ENCODE measurements around the gene MEA1. TPM values are rescaled to one million over a fixed set of nuclear protein-coding genes. Genes with fewer than 3 reads are reported as not detected.
A peak's percentile ranks its signal among the peaks of the same experiment; 100 is the strongest.

Gene MEA1
- 100 to 1,000 TPM in 4 of 6 donors, 10 to 100 TPM in 2; 91.3 to 172 (median 103) TPM for polyA plus RNA-seq (ENCODE audit: low read depth in 6 of 6)

DNA sequence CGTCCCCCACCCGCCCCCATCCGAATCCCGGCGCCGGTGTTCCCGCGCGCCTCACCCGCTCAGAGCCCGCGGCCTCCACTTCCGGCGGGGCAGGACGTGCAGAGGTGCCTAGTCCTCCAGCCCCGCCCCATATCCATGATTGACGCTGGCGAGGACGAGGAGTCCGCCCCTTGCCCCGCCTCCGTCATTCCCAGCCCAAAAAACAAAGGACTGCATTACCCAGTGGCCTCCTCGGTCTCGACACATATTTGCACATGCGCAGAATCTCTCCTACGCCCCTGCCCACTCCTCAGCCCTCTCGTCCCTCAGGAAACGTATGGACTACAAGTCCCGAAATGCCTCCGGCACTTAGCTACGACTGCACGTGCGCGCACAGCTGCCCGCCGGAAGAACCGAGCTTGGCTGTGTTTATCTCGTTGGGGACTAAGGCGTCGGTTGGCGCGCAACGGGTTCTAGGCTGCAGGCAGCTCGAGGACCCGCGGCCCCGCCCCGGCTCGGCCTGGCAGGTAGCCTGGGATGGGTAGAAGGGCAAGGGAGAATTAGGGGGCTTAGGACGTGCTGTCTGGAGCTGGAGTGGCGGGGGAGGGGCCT, at the start of gene MEA1, which contains the start of gene KLHDC3:
Gene MEA1 (minus strand): TSS at position 104 of the 591 bp plus-strand sequence. CDS start 133 bp downstream, outside the sequence.
Gene KLHDC3 (plus strand): TSS at position 407 of the 591 bp plus-strand sequence. CDS start 2,944 bp downstream, outside the sequence.
- peak within 1 kb of the TSS; percentile 84 to 99 (median 96) for H3K4me3 Mint-ChIP-seq
- ATAC-seq (ENCODE audit: low read depth in 2 of 2): peak; percentile 91 to 92
- H3K27me3 Mint-ChIP-seq: no peaks in the 10 kb centered on the region
- H3K36me3 Mint-ChIP-seq: peaks cover 4 to 12% of the 10 kb centered on the region in 2 donors
- DNase-seq: peak; percentile 98
- H3K27ac Mint-ChIP-seq: peak within 1 kb of the TSS; percentile 79 to 96 (median 91)
- no peaks in the 10 kb centered on the region for H3K9me3 Mint-ChIP-seq
- H3K4me1 Mint-ChIP-seq: peaks cover 50 to 72% (median 66%) of the 10 kb centered on the region in 3 donors

DNA sequence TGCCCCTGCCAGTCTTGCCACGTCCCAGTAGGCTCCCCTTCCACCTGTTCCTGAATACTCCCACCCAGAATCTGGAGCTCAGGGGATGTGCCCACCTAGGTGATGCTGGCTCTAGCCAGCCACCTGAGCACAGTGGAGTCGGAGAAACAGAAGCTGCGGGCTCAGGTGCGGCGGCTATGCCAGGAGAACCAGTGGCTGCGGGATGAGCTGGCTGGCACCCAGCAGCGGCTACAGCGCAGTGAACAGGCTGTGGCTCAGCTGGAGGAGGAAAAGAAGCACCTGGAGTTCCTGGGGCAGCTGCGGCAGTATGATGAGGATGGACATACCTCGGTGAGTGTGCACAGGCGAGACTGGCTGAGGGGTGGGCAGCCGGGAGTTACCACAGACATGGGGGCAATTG, 49.1 kb upstream of the MEA1 start:
- peak overlapping the region in 2 of 8 donors; percentile 40 to 68 for H3K4me3 Mint-ChIP-seq
- no peaks in the 10 kb centered on the region for H3K27me3 Mint-ChIP-seq
- peaks cover 4 to 38% of the 10 kb centered on the region in 2 donors for H3K36me3 Mint-ChIP-seq

DNA sequence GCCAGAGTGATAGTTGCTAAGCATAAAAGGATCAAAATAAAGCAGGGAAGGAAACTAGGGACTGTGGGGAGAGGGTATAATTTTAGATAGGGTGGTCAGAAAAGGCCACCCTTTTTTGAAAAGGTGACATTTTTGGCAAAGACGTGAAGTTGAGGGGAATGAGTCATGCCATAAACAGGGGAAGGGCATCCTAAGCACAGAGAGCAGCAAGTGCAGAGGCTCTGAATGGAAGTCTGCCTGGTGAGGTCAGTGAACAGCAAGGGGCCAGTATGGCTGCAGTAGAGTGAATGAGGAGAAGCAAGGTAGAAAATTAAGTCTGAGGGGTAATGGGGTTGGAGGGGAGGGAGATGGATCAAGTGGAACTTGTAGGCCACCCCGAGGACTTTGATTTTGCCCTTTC, 48.1 kb upstream of the MEA1 start:
- Mint-ChIP-seq H3K27ac (peak overlapping the region in 1 of 6 donors; percentile 73), H3K27me3 (no peaks in the 10 kb centered on the region), H3K36me3 (peaks cover 4 to 37% of the 10 kb centered on the region in 2 donors), H3K4me3 (peak overlapping the region in 1 of 8 donors; percentile 96), H3K9me3 (no peaks in the 10 kb centered on the region), H3K4me1 (peaks cover 33 to 43% (median 36%) of the 10 kb centered on the region in 3 donors)
- DNase-seq (no peak), ATAC-seq (ENCODE audit: low read depth in 2 of 2) (no peak)

More for the DNA sequence above, 49.1 kb upstream of the MEA1 start:
- ATAC-seq (ENCODE audit: low read depth in 2 of 2): no peak
- no peak for DNase-seq
- H3K27ac Mint-ChIP-seq: no peak overlapping the region
- no peaks in the 10 kb centered on the region for H3K9me3 Mint-ChIP-seq
- peaks cover 33 to 38% (median 36%) of the 10 kb centered on the region in 3 donors for H3K4me1 Mint-ChIP-seq

DNA sequence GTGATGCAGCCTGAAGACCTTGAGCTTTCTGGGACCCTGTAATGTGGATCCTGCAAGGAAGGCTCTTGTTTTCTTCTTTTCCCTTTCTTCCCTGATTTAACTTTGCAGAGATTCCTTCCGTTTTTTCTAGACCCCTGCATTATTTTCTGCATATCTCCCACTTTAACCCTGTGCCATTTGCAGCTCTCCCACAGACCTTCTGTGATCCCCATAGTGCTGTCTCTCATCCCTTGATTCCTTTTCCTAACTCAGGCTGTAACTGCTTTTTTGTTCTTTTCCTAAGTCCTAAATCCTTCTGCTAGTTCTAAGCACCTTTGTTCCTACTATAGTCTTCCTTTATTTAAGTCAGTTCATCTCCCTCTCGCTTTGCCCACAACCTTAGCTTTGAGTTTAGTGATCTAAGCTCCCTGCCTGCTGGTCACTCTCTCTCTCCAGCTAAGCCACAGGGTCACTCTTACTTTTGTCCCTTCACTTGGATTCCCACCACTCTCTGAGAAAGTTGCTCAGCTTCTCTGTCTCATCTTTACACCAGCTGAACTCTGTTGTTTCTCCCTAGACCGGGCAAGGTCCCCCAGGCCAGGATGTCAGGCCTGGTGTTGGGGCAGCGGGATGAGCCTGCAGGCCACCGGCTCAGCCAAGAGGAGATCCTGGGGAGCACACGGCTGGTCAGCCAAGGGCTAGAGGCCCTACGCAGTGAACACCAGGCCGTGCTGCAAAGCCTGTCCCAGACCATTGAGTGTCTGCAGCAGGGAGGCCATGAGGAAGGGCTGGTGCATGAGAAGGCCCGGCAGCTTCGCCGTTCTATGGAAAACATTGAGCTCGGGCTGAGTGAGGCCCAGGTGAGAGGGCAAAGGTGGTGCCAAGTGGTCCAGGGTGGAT, 47.2 kb upstream of the MEA1 start:
- no peak for DNase-seq
- Mint-ChIP-seq H3K27ac (peak overlapping the region in 5 of 6 donors; percentile 32 to 98 (median 76)), H3K9me3 (no peaks in the 10 kb centered on the region), H3K4me3 (peak overlapping the region; percentile 60 to 99 (median 98)), H3K27me3 (no peaks in the 10 kb centered on the region), H3K36me3 (peaks cover 4 to 29% of the 10 kb centered on the region in 2 donors), H3K4me1 (peaks cover 33 to 47% (median 38%) of the 10 kb centered on the region in 3 donors)
- no peak for ATAC-seq (ENCODE audit: low read depth in 2 of 2)

DNA sequence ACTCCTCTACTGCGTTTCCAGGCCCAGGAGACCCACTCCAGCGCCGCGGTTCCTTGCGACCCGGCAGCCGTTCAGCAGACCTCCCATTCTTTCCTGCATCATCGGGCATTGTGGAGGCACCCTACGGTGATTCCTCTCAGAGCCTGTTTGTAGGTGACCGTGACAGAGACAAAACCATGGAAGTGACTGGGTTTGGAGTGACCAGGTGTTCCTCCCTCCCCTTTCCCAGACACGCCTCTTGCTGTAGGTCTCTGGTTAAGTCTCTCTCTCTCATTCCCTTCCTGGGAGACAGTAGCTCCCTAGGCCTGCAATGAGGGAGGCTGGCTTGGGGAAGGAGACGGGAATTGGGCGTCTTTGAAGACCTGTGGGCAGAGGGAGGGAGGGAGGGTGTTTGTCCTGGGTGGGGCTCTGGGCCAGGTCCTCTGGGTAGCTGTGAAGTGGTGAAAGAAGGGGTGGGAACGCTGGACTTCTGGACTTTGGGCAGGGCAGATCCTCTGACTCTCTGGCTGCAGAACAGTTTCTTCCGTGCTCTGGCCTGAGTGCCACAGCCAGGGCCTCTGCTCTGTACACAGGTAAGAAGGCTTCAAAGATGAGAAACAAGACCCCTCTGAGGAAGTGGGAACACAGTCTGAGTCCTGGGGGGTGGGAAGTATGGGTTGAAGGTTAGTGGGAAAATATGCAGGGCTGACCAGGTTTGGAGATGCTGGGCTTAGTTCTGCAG, 46.4 kb upstream of the MEA1 start:
- DNase-seq (no peak), ATAC-seq (ENCODE audit: low read depth in 2 of 2) (no peak)
- Mint-ChIP-seq H3K36me3 (peaks cover 4 to 32% of the 10 kb centered on the region in 2 donors), H3K4me1 (peaks cover 33 to 49% (median 43%) of the 10 kb centered on the region in 3 donors), H3K27ac (peak overlapping the region; percentile 98 to 100 (median 98)), H3K4me3 (peak overlapping the region; percentile 89 to 99 (median 98)), H3K27me3 (no peaks in the 10 kb centered on the region), H3K9me3 (no peaks in the 10 kb centered on the region)

DNA sequence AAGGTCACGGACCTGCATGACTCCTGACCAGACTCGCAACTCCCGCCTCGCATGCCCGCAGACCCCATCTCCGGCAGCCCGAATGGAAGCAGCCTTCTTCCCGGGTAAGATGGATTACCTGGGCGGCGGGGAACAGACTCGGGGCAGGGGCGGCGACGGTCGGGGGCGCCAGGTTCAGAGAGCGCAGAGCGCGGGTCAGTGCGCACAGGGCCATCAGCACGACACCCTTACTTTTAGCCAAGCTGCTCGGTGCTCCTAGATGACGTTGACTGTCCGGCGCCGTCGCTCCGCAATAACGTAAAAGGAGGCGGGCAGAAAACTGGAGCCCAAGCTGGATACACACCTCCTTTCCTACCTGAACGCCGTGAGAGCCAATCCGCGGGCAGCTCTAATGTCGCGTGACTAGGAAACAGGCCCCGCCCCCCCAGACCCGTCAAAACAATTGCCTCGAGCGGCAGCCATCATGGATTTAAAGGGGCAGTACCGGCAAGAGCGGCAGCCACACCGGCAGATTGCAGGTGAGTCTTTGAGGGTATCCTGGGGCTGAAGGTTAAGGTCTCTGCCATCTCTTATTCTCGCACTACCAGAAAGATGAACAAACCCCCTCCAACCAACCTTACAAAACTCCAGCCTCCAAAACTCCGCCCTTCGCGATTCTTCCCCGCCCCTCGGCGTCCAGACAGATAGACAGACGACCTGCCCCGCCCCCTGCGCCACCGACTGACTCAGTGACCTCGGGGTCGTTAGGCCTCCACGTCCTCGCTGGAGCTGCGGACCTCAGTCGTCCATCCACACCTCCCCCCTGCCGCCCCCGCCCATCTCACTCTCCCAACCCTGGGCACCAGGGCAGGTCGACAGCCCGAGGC, 45.7 kb upstream of the MEA1 start, which contains the start of the genes KLC4 and MRPL2:
Gene KLC4 (plus strand): TSS at position 464 of the 866 bp plus-strand sequence. CDS start 1,705 bp downstream, outside the sequence.
Gene MRPL2 (minus strand): TSS at position 267 of the 866 bp plus-strand sequence. CDS start 53 bp downstream, at position 214.
- H3K36me3 Mint-ChIP-seq: peaks cover 0 to 27% of the 10 kb centered on the region in 2 donors
- peak within 1 kb of the TSS; percentile 98 to 100 (median 98) for H3K27ac Mint-ChIP-seq
- H3K9me3 Mint-ChIP-seq: no peaks in the 10 kb centered on the region
- H3K4me1 Mint-ChIP-seq: peaks cover 29 to 52% (median 44%) of the 10 kb centered on the region in 3 donors
- H3K27me3 Mint-ChIP-seq: no peaks in the 10 kb centered on the region
- H3K4me3 Mint-ChIP-seq: peak within 1 kb of the TSS; percentile 89 to 99 (median 98)
- peak; percentile 97 for DNase-seq
- peak; percentile 95 to 96 for ATAC-seq (ENCODE audit: low read depth in 2 of 2)

DNA sequence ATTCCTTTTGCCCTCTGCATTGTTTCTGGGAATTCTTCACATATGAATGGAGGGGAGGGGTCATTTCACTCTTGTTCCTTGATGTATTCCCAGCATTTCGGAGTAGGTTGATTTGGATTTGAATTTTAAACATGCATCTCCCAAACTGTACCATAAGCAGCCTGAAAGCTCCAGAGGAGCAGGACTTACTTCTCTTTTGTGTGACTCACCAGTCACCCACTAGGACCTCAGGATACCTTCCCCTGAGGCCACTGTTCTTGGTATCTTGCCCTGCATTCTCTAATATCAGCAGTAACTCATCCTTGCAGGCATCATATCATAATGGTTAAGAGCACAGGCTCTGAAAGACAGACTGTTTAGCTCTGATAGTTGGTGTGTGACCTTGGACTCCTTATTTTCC, 44.8 kb upstream of the MEA1 start:
- Mint-ChIP-seq H3K36me3 (peaks cover 0 to 20% of the 10 kb centered on the region in 2 donors), H3K4me3 (peak overlapping the region; percentile 89 to 99 (median 98)), H3K27ac (peak overlapping the region in 5 of 6 donors; percentile 67 to 100 (median 98)), H3K4me1 (peaks cover 27 to 60% (median 52%) of the 10 kb centered on the region in 3 donors), H3K9me3 (no peaks in the 10 kb centered on the region), H3K27me3 (no peaks in the 10 kb centered on the region)
- ATAC-seq (ENCODE audit: low read depth in 2 of 2) (no peak), DNase-seq (no peak)

DNA sequence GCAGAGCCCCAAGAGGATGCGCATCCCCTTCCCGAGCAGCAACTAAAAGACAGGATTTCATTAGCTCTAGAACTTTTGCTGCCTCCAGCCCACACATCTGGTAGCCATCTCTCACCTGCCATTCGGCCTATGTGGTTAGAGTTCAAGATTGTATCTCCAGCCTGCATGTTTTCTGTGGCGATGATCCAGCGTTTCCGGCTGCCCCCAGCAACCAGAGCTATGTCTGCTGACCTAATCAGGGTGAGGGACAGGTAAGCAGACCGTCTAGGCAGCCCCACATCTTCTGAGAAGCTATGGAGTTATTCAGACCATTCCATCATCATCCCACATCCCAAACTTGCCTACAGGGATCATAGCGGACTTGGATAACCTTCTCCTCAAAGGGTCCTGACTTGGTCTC, 42.2 kb upstream of the MEA1 start:
- H3K4me3 Mint-ChIP-seq: peak overlapping the region in 6 of 8 donors; percentile 18 to 91 (median 64)
- H3K36me3 Mint-ChIP-seq: peaks cover 0 to 5% of the 10 kb centered on the region in 2 donors
- ATAC-seq (ENCODE audit: low read depth in 2 of 2): no peak
- H3K9me3 Mint-ChIP-seq: no peaks in the 10 kb centered on the region
- H3K4me1 Mint-ChIP-seq: peaks cover 30 to 73% (median 57%) of the 10 kb centered on the region in 3 donors
- no peak for DNase-seq
- peak overlapping the region in 2 of 6 donors; percentile 29 to 87 for H3K27ac Mint-ChIP-seq
- H3K27me3 Mint-ChIP-seq: no peaks in the 10 kb centered on the region

DNA sequence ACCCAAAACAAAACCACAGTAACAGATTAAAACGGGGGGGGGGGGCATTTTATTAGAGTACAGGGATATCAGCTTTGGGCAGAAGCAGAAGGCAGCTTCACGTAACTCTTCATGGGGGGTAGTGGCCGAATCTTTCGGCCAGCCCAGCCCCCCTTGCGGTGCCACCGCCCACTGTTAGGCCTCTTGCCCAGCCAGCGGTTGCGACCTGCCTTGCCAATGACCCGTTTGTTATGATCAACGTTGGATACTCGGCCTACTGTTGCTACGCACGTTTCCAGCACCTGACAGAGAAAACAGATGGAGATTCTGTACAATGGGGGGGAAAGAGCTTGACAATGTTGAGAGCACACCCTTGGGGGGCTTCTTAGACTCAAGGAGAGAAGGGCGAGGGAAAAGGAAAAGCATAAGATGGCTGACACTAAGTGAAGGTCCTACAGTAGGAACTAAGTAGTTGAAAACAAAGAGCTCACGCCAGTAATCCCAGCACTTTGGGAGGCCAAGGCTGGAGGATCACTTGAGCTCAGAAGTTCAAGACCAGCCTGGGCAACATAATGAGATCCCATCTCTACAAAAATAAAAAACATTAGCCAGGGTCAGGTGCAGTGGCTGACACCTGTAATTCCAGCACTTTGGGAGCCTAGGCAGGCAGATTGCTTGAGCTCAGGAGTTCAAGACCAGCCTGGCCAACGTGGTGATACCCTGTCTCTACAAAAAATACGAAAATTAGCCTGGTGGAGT, 40.6 kb upstream of the MEA1 start:
- no peak for ATAC-seq (ENCODE audit: low read depth in 2 of 2)
- H3K9me3 Mint-ChIP-seq: no peaks in the 10 kb centered on the region
- H3K4me1 Mint-ChIP-seq: peaks cover 22 to 62% (median 48%) of the 10 kb centered on the region in 3 donors
- DNase-seq: no peak
- peak overlapping the region; percentile 87 to 98 (median 96) for H3K27ac Mint-ChIP-seq
- peaks cover 0 to 5% of the 10 kb centered on the region in 2 donors for H3K36me3 Mint-ChIP-seq
- peak overlapping the region; percentile 91 to 98 (median 94) for H3K4me3 Mint-ChIP-seq
- no peaks in the 10 kb centered on the region for H3K27me3 Mint-ChIP-seq

DNA sequence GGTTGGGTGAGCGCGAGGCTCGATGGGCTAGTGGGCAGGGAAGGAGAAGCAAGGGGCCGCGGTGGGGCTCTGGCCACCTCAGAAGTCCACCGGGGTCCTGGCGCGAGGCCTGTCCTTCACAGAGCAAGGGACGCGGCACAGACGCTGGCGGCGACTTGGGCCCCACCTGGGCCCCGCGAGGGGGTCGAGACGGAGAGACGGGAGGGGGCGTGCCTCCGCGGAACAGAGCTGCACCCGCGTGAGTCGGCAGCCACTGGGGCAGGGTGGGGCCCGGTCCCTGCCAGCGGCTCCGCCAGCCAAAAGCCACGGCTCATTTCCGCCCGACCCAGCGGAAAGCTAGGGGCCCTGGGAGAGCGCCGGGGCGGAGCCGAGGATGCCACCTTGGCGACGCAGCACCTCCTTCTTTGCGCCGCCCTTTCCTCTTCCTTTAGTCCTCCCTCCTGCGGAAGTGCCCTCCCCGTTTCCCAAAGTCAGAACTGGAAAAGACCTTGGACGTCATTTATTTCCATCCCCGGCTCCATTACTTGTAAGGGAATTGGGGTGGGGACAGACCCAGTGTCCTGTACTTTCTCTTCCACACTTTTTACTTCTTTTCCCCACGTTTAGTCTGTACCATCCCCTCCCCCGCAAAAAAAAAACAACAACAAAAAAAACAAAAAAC, 39.9 kb upstream of the MEA1 start, which contains the start of gene CUL7:
Gene CUL7 (minus strand): TSS at position 307 of the 661 bp plus-strand sequence. CDS start 1,063 bp downstream, outside the sequence.
- peak; percentile 77 for DNase-seq
- no peaks in the 10 kb centered on the region for H3K27me3 Mint-ChIP-seq
- peaks cover 0 to 5% of the 10 kb centered on the region in 2 donors for H3K36me3 Mint-ChIP-seq
- peak; percentile 98 for ATAC-seq (ENCODE audit: low read depth in 2 of 2)
- no peaks in the 10 kb centered on the region for H3K9me3 Mint-ChIP-seq
- peaks cover 20 to 55% (median 45%) of the 10 kb centered on the region in 3 donors for H3K4me1 Mint-ChIP-seq
- peak within 1 kb of the TSS; percentile 87 to 98 (median 96) for H3K27ac Mint-ChIP-seq
- peak within 1 kb of the TSS; percentile 91 to 98 (median 94) for H3K4me3 Mint-ChIP-seq
